GM12865 (cell line): ENCODE data around the gene UBE2D2.

Experiments used
- DNase-seq: peaks from one replicate; pipeline ENCODE4 v3.0.0; 2010; ENCODE audit warnings: low read depth
- H3K4me3 ChIP-seq: 2 replicates; pipeline ENCODE4 v1.5.1; 2011; ENCODE audit warnings: mild to moderate bottlenecking, low read depth, low read length, control low read depth
- CTCF ChIP-seq: IDR thresholded peaks from 2 replicates; pipeline ENCODE4 v1.5.1; 2011; ENCODE audit warnings: low read length, control low read depth, low read depth, inconsistent platforms; ENCODE audit not compliant: insufficient read depth; ENCODE audit errors: missing control alignments

Gene UBE2D2

DNA sequence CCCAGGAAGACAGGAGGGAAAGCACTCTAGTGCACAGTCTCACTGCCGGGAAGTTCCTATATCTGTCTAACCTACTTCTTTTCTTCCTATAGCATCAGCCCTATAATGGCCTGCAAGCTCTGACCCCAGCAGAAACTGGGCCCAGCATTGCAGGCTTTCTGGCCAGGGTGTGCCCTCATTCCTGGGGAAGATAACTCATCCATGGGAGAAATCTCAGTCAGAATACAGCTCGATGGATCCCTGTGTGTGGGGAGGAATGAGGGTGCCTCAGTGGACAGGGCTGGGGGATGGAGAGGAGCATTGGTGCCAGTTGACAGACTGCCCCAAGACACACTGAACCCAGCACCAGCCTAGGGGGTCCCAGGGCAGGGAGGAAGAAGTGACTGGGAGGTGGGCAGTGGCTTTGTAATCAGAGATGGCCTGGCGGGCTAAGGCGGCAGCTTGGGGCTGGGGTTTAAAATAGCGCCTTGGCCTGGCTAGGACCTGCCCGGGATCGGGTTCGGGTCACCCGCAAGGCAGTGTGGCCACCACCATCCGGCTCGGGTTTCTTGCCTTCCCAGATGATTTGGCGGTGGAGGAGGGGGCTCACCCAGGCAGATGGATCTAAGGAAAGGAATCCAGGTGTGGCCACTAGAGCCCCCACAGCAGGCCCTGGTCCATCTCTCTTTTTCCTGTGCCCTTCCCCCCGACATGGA lies 79.4 kb downstream of the UBE2D2 start:
- TF ChIP-seq CTCF: no peak
- H3K4me3 ChIP-seq: no peak overlapping the region
- no peak for DNase-seq

- no peak for TF ChIP-seq CTCF
- H3K4me3 ChIP-seq: no peak overlapping the region
- DNase-seq: no peak
These were observed 80.3 kb downstream of the UBE2D2 start for GRCh38 chr5:139641116-139642080.

DNA sequence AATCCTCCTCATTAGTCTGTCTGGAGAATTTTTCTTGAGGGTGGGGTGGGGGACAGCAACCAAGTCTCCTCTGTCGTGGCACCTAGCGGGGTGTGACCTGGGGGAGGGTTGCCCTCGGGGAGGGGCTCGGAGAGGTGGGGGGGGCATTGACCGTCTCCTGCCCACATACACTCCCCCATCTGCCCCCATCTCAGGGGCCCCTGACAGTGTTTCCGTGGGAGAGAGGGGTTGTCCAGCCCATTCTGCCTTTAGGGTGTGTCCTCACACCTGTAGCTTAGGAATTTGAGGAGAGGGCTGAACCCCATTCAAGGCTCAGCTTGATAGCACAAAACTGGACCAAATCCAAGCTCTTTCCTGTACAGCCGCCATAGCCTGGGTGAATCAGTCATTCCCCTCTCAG lies 81.1 kb downstream of the UBE2D2 start:
- H3K4me3 ChIP-seq: no peak overlapping the region
- no peak for DNase-seq
- TF ChIP-seq CTCF: no peak

DNA sequence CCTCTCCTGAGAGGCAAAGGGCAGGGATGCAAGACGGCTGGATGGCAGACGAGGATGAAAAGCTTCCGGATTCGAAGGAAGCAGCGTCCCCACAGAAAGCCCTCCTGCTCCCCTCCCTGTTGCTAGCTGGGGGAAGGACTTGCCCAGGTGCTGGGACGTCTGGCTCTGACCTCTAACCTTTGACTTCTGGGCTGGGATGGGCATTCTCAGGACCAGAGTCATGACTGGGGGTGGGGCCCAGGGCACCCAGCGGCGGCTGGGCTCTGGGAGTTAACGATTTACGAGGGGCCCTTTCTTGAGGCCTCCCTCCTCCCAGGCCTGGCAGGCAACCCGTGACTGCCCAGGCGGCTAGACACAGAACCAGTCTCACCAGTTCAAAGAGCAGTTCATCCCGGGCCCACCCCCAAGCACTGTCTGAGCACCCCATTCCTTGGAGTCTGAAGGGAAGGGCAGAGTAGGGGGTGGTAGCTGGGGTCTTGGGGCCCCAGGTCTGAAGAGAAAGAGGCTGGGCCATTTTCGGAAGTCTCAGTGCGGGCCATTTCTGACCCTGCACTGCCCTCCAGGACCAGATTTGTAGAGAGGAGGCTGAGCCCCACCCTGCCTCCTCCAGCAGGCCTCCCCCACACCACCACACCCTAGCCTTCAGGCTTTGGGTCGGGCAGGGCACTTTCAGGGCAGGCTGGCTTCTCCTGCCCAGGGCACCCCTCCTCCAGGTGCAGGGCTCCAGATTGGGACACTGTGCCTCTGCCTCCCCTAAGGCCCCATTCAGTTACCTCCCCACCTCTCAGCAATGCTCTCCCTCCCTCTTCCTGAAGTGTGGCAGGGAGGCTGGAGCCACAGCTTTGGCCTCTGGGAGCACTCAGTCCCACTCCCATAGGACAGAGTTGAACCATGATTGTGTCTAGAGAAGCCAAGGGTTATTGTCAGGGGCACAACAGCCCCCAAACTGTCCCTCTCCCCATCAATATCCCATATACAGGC lies 82.0 kb downstream of the UBE2D2 start:
- no peak for TF ChIP-seq CTCF
- DNase-seq: no peak
- no peak overlapping the region for H3K4me3 ChIP-seq

DNA sequence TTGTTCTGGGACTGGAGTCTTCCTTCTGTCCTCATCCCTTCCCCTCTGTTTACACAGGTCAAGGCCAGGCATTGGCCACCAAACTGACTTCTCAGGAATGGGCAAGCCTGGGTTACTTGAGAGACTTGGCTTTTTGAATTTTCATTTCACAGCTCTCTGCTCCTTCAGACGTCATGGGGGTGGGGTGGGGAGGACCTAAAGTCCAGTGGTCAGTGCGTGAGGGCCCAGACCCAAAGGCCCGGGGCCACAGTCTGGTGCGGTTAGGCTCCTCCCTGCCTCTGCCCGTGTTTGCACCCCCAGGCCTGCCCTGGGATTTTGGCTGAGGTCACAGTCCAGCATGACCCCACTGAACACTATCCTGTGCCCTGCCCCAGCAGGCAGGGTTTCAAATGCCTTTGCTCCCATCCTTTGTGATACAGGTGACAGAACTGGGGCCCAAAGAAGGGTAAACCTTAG lies 82.9 kb downstream of the UBE2D2 start:
- TF ChIP-seq CTCF: no peak
- no peak for DNase-seq
- no peak overlapping the region for H3K4me3 ChIP-seq
